OCI-LY3 (cell line): ENCODE results near the gene PLD1.

Experiments
- EZH2phosphoT487 ChIP-seq: fragments of 200-600 bp; shearing (Covaris generic); IDR thresholded peaks from 2 replicates; pipeline ENCODE4 v1.6.1; 2018; ENCODE audit warnings: antibody characterized with exemption, mixed run types, low read depth
- TF ChIP-seq, protein P1 (sequence below): fragments of 200-600, 300-600 bp; sonication (generic); IDR thresholded peaks from 2 replicates; pipeline ENCODE4 v1.5.1; 2014; ENCODE audit warnings: antibody characterized with exemption, low read length, low read depth

DNA sequence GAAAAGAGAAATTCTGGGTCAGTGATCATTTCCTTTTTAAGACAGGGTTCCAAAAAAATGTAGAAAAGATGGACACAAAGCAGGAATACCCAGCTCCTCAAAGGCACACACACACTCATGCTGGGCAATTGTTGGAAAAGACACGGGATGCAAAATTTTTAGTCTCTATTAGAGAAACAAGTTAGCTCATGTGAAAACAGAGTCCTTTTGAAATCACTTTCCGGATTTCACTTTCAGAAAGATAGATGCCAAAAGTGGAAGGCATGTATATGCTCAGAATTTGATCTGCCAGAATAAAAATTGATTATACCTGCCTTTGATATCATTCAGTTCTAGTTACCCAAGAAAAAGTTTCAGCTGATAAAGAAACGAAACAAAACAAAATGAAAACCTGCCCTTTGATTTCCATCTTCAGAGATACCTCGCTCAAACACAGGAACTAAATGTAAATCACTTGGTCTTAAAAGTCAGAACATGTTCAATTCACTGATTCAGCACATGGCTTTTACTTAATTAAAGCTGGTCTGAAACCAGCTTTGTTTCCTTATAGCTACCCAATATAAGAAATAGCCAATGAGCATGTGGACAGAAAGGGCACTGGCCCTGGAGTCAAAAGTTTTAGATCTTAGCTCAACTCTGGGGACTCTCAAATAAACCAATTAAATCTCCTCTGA lies 52.8 kb downstream of the PLD1 start:
- TF ChIP-seq, protein P1, sequence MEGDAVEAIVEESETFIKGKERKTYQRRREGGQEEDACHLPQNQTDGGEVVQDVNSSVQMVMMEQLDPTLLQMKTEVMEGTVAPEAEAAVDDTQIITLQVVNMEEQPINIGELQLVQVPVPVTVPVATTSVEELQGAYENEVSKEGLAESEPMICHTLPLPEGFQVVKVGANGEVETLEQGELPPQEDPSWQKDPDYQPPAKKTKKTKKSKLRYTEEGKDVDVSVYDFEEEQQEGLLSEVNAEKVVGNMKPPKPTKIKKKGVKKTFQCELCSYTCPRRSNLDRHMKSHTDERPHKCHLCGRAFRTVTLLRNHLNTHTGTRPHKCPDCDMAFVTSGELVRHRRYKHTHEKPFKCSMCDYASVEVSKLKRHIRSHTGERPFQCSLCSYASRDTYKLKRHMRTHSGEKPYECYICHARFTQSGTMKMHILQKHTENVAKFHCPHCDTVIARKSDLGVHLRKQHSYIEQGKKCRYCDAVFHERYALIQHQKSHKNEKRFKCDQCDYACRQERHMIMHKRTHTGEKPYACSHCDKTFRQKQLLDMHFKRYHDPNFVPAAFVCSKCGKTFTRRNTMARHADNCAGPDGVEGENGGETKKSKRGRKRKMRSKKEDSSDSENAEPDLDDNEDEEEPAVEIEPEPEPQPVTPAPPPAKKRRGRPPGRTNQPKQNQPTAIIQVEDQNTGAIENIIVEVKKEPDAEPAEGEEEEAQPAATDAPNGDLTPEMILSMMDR: no peak
- TF ChIP-seq EZH2phosphoT487: no peak
